ENCODE measurements around the gene MTCH1. TPM values are rescaled to one million over a fixed set of nuclear protein-coding genes. Genes with fewer than 3 reads are reported as not detected.

MTCH1 gene
- total and polyA plus RNA-seq, 2 experiments from 2014 or later = 108 to 271 TPM

DNA sequence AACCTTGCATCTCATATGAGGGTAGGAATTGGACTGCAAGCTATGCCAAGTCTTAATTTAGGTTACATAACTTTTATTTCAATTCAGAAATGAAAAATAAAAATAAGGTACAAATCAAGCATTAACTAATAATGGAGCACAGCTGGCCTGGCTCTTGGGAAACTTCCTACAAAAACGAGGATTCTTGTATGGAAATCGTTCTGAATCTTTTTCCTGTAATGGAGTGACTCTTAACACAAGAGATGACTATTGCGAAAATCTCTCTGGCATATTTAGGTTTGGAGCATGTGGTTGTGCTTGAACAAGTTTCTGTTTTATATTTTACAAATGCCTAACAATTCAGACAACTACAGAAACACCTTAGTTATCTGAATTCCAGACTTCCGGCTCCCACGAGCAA is 65.5 kb downstream of the MTCH1 start (continued):
- TF ChIP-seq, protein P1, sequence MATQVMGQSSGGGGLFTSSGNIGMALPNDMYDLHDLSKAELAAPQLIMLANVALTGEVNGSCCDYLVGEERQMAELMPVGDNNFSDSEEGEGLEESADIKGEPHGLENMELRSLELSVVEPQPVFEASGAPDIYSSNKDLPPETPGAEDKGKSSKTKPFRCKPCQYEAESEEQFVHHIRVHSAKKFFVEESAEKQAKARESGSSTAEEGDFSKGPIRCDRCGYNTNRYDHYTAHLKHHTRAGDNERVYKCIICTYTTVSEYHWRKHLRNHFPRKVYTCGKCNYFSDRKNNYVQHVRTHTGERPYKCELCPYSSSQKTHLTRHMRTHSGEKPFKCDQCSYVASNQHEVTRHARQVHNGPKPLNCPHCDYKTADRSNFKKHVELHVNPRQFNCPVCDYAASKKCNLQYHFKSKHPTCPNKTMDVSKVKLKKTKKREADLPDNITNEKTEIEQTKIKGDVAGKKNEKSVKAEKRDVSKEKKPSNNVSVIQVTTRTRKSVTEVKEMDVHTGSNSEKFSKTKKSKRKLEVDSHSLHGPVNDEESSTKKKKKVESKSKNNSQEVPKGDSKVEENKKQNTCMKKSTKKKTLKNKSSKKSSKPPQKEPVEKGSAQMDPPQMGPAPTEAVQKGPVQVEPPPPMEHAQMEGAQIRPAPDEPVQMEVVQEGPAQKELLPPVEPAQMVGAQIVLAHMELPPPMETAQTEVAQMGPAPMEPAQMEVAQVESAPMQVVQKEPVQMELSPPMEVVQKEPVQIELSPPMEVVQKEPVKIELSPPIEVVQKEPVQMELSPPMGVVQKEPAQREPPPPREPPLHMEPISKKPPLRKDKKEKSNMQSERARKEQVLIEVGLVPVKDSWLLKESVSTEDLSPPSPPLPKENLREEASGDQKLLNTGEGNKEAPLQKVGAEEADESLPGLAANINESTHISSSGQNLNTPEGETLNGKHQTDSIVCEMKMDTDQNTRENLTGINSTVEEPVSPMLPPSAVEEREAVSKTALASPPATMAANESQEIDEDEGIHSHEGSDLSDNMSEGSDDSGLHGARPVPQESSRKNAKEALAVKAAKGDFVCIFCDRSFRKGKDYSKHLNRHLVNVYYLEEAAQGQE (IDR thresholded peaks at IDR 0.05; ENCODE audit: unreplicated experiment) = no peak
- TF ChIP-seq NANOG (IDR thresholded peaks at IDR 0.05; ENCODE audit: borderline replicate concordance) = no peak
- no peak for TF ChIP-seq EZH2phosphoT487 (IDR thresholded peaks at IDR 0.05; ENCODE audit: unreplicated experiment)
- TF ChIP-seq, protein P2, sequence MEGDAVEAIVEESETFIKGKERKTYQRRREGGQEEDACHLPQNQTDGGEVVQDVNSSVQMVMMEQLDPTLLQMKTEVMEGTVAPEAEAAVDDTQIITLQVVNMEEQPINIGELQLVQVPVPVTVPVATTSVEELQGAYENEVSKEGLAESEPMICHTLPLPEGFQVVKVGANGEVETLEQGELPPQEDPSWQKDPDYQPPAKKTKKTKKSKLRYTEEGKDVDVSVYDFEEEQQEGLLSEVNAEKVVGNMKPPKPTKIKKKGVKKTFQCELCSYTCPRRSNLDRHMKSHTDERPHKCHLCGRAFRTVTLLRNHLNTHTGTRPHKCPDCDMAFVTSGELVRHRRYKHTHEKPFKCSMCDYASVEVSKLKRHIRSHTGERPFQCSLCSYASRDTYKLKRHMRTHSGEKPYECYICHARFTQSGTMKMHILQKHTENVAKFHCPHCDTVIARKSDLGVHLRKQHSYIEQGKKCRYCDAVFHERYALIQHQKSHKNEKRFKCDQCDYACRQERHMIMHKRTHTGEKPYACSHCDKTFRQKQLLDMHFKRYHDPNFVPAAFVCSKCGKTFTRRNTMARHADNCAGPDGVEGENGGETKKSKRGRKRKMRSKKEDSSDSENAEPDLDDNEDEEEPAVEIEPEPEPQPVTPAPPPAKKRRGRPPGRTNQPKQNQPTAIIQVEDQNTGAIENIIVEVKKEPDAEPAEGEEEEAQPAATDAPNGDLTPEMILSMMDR (conservative IDR thresholded peaks at IDR 0.05; ENCODE audit: low read depth in 2 of 2) = no peak

DNA sequence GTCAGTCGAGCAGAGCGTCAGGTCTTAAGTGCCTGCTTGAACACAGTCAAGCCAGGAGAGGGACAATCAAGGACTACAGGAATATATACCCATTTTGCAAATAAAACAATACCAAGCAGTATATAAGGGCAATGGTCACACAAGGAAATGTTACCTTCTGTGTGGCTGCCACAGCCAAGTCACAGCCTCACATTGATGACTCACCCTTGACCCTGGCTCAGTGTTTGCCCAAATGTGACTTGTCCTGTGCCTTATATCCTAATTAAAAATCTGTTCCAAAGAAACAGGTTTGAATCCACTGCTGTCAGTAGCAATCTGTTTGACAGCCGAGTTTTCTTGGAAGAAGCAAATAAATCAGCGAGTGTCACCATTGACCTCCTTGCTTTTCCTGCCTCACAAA is 65.9 kb downstream of the MTCH1 start:
- no peak for TF ChIP-seq NANOG (IDR thresholded peaks at IDR 0.05; ENCODE audit: borderline replicate concordance)
- TF ChIP-seq, protein P1 (IDR thresholded peaks at IDR 0.05; ENCODE audit: unreplicated experiment) = no peak
- TF ChIP-seq EZH2phosphoT487 (IDR thresholded peaks at IDR 0.05; ENCODE audit: unreplicated experiment) = no peak
- no peak for TF ChIP-seq ZNF331 (CRISPR knock-in tag; IDR thresholded peaks at IDR 0.05; ENCODE audit: low read depth)
- TF ChIP-seq, protein P2 (conservative IDR thresholded peaks at IDR 0.05; ENCODE audit: low read depth in 2 of 2) = no peak
- TF ChIP-seq ZNF114 (CRISPR knock-in tag; IDR thresholded peaks at IDR 0.05) = no peak
- no peak for TF ChIP-seq JUNB (IDR thresholded peaks at IDR 0.05; ENCODE audit: unreplicated experiment)
- TF ChIP-seq EZH2 (IDR thresholded peaks at IDR 0.05; ENCODE audit: low read depth, unreplicated experiment) = no peak
- TF ChIP-seq CREB1 (CRISPR knock-in tag; IDR thresholded peaks at IDR 0.05; ENCODE audit: low read depth) = no peak
- TF ChIP-seq, protein P3, sequence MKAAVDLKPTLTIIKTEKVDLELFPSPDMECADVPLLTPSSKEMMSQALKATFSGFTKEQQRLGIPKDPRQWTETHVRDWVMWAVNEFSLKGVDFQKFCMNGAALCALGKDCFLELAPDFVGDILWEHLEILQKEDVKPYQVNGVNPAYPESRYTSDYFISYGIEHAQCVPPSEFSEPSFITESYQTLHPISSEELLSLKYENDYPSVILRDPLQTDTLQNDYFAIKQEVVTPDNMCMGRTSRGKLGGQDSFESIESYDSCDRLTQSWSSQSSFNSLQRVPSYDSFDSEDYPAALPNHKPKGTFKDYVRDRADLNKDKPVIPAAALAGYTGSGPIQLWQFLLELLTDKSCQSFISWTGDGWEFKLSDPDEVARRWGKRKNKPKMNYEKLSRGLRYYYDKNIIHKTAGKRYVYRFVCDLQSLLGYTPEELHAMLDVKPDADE (IDR thresholded peaks at IDR 0.05) = no peak

More for the DNA sequence above, 65.9 kb downstream of the MTCH1 start:
- DNase-seq (ENCODE audit: low spot score) = no peak
- no peaks in the 10 kb centered on the region for H3F3A ChIP-seq (replicated peaks; ENCODE audit: low read depth)
- Mint-ChIP-seq H3K4me1 (no peaks in the 10 kb centered on the region; the same call in 2 of the 3 replicates), H3K27ac (no peak overlapping the region), H3K27me3 (ENCODE audit: insufficient read depth, low read depth, poor library complexity) (peaks cover 7% of the 10 kb centered on the region), H3K36me3 (ENCODE audit: low read depth) (no peaks in the 10 kb centered on the region), H3K9me3 (no peaks in the 10 kb centered on the region), H3K4me3 (no peak overlapping the region)
- ATAC-seq = no peak
- no peak overlapping the region for H3K4me3 ChIP-seq
- no peaks in the 10 kb centered on the region for H3K27me3 ChIP-seq (ENCODE audit: insufficient read depth)
- H3K27ac ChIP-seq (ENCODE audit: low read depth) = no peak overlapping the region
- H3K9me2 ChIP-seq (ENCODE audit: insufficient read depth) = no peaks in the 10 kb centered on the region
- H3K4me2 ChIP-seq = no peak overlapping the region
- 0 out of 2 replicates have a peak, but pooled peaks cover 5% of the 10 kb centered on the region for H4K20me1 ChIP-seq (replicated peaks; ENCODE audit: insufficient read depth)
- H3K36me3 ChIP-seq (ENCODE audit: insufficient read depth) = no peaks in the 10 kb centered on the region
- no peaks in the 10 kb centered on the region for H3K79me2 ChIP-seq (replicated peaks; ENCODE audit: insufficient read depth)
- no peak overlapping the region for H2AFZ ChIP-seq
- H3K4me1 ChIP-seq (ENCODE audit: insufficient read depth) = no peaks in the 10 kb centered on the region
